Measurements from ENCODE around the gene NMRK1. TPM values are rescaled to one million over a fixed set of nuclear protein-coding genes. Genes with fewer than 3 reads are reported as not detected.

NMRK1 gene
- total and polyA plus RNA-seq, 2 of the 13 experiments (the other 11 are each of a cell fraction or from before 2014, with no cell fraction given), result 9.1 to 12.9 TPM

DNA sequence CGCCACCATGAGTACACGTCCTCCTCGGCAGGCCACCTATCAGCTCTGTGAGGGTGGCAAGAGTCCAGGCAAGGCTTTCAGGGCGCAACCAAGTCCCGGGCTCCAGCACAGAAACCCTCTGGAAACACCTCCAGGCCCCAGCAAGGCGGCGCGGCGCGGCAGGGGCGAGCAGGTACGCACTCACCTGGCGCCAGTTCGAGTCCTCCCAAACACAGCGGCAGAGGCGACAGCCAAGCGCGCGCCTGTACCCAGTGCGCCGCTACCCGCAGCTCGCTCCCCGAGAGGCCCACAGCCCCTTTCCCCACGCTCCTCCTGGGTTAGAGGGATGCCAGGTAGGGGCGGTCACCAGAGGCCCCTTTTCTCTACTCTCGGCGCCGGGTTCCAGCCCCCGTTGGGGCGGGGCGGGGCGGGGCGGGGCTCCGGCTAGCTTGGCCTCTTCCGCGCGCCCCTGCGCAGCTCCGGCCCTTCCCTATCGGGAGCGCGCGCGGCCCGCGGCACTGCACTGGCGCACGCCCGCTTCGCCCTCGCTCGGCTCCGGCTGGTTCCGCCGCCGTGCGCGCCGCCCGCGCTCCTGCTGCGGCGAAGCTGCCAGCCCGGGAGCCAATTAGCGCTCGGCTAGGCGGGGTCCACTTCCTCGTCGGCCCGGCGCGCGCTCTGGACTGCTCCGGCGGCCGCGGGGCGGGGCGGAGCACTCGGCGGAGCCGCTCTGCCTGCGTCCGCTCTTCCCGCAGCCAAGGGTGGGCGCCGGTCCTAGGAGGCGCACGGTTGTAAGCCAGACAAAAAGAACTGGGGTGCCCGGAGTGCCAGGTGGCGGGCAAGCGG lies at the start of gene NMRK1, which contains the start of gene OSTF1 (continued):
- TF ChIP-seq ZNF577 (CRISPR knock-in tag; IDR thresholded peaks at IDR 0.05; ENCODE audit: borderline replicate concordance, low read depth) (no peak), TCF12 (IDR thresholded peaks at IDR 0.05) (no peak), TCF12 (CRISPR knock-in tag; IDR thresholded peaks at IDR 0.05) (0 out of 2 replicates have a peak, but pooled peaks have one; percentile 39), ZC3H4 (CRISPR knock-in tag; IDR thresholded peaks at IDR 0.05; ENCODE audit: borderline replicate concordance) (peak; percentile 25; the same call in 1 of the 2 replicates), TCF7 (IDR thresholded peaks at IDR 0.05; ENCODE audit: low read depth) (no peak), LCORL (IDR thresholded peaks at IDR 0.05) (no peak), LCORL (CRISPR knock-in tag; IDR thresholded peaks at IDR 0.05) (no peak; the same call in 1 of the 2 replicates), IKZF4 (CRISPR knock-in tag; IDR thresholded peaks at IDR 0.05; ENCODE audit: borderline replicate concordance, low read depth, not compliant biosample characterization) (peak; percentile 63), ZNF224 (CRISPR knock-in tag; IDR thresholded peaks at IDR 0.05) (no peak), ZSCAN31 (CRISPR knock-in tag; IDR thresholded peaks at IDR 0.05; ENCODE audit: low read depth) (peak; percentile 9; the same call in 1 of the 2 replicates), ZNF251 (CRISPR knock-in tag; IDR thresholded peaks at IDR 0.05) (no peak), ZNF44 (CRISPR knock-in tag; IDR thresholded peaks at IDR 0.05) (no peak), ZNF556 (CRISPR knock-in tag; IDR thresholded peaks at IDR 0.05; ENCODE audit: borderline replicate concordance) (peak; percentile 80), NCOA2 (CRISPR knock-in tag; IDR thresholded peaks at IDR 0.05) (no peak; the same call in 1 of the 2 replicates), NFYB (CRISPR knock-in tag; IDR thresholded peaks at IDR 0.05) (peak; percentile 63; the same call in 1 of the 2 replicates), BRD4 (CRISPR knock-in tag; IDR thresholded peaks at IDR 0.05) (no peak), MLLT10 (CRISPR knock-in tag; IDR thresholded peaks at IDR 0.05) (no peak), SPEN (CRISPR knock-in tag; IDR thresholded peaks at IDR 0.05; ENCODE audit: low read depth) (peak; percentile 28; the same call in 1 of the 2 replicates), RFXANK (CRISPR knock-in tag; IDR thresholded peaks at IDR 0.05) (no peak), RARA (CRISPR knock-in tag; IDR thresholded peaks at IDR 0.05) (no peak), CHD4 (IDR thresholded peaks at IDR 0.05; ENCODE audit: borderline replicate concordance, low read length) (no peak), RARG (CRISPR knock-in tag; IDR thresholded peaks at IDR 0.05; ENCODE audit: low read depth) (no peak), ZNF878 (CRISPR knock-in tag; IDR thresholded peaks at IDR 0.05) (0 out of 2 replicates have a peak, but pooled peaks have one; percentile 53), ZNF615 (CRISPR knock-in tag; IDR thresholded peaks at IDR 0.05; ENCODE audit: borderline replicate concordance) (no peak)
- TF ChIP-seq, protein P1, sequence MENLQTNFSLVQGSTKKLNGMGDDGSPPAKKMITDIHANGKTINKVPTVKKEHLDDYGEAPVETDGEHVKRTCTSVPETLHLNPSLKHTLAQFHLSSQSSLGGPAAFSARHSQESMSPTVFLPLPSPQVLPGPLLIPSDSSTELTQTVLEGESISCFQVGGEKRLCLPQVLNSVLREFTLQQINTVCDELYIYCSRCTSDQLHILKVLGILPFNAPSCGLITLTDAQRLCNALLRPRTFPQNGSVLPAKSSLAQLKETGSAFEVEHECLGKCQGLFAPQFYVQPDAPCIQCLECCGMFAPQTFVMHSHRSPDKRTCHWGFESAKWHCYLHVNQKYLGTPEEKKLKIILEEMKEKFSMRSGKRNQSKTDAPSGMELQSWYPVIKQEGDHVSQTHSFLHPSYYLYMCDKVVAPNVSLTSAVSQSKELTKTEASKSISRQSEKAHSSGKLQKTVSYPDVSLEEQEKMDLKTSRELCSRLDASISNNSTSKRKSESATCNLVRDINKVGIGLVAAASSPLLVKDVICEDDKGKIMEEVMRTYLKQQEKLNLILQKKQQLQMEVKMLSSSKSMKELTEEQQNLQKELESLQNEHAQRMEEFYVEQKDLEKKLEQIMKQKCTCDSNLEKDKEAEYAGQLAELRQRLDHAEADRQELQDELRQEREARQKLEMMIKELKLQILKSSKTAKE (CRISPR knock-in tag; IDR thresholded peaks at IDR 0.05; ENCODE audit: borderline replicate concordance), result 0 out of 2 replicates have a peak, but pooled peaks have one; percentile 9
- TF ChIP-seq, protein P2, sequence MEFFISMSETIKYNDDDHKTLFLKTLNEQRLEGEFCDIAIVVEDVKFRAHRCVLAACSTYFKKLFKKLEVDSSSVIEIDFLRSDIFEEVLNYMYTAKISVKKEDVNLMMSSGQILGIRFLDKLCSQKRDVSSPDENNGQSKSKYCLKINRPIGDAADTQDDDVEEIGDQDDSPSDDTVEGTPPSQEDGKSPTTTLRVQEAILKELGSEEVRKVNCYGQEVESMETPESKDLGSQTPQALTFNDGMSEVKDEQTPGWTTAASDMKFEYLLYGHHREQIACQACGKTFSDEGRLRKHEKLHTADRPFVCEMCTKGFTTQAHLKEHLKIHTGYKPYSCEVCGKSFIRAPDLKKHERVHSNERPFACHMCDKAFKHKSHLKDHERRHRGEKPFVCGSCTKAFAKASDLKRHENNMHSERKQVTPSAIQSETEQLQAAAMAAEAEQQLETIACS (CRISPR knock-in tag; IDR thresholded peaks at IDR 0.05), result peak; percentile 94
- TF ChIP-seq, protein P3, sequence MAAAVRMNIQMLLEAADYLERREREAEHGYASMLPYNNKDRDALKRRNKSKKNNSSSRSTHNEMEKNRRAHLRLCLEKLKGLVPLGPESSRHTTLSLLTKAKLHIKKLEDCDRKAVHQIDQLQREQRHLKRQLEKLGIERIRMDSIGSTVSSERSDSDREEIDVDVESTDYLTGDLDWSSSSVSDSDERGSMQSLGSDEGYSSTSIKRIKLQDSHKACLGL (CRISPR knock-in tag; IDR thresholded peaks at IDR 0.05), result no peak

Measured in HepG2 (cell line).